HG02588 (cell line): Measurements from ENCODE around the gene MUC22.

Experiments
- ATAC-seq: cut with Tn5 transposase; IDR thresholded peaks from one replicate; pipeline ENCODE4 v1.9.1; 2021; ENCODE audit warnings: mild to moderate bottlenecking, moderate library complexity; ENCODE audit not compliant: unreplicated experiment

Gene MUC22

DNA sequence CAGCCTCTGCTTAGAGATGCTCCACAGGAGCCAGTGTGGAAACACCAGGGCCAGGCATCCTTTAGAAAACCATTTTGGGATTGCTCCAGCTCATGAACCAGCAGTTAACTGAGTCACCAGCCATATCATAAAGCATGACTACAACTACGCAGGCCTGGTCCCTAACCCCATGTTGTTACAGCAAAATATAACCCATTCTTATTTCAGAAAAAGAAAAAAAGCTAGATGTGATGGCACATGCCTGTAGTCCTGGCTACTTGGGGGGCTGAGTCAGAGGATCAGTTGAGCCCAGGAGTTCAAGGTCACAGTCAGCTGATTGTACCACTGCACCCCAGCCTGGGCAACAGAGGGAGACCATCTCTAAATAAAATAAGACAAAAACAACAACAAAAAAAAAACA is 65.3 kb downstream of the MUC22 start:
- ATAC-seq = no peak

GRCh38 chr6:31076611-31077010 is 66.3 kb downstream of the MUC22 start:
- ATAC-seq = no peak

DNA sequence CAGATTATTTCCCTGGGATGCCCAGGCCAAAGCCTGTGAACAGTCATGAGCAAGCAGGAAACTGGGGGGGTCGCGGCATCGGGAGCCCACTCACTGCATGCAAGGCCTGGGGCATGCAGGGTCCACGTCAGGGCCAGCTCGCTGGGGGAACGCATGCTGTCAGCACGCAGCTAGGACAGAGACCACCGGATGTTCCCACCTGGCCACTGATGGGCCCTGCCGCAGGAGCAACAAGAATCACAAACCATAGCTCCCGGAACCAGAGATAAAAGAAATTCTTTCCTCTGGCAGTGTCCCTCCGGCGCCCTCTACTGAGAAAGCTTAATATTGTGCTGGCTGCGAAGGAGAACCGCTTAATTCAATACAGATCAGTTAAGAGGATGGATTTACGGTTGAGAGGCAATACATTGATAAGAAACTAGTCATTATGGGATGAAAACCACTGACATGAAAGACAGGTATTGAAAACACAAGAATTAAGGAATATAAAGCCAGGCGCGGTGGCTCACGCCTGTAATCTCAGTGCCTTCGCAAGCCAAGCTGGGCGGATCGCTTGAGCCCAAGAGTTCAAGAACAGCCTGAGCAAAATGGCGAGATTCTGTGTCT is 69.5 kb downstream of the MUC22 start:
- no peak for ATAC-seq

- ATAC-seq = no peak
These were observed 71.6 kb downstream of the MUC22 start for GRCh38 chr6:31081872-31082271.

GRCh38 chr6:31083742-31084354 is 73.6 kb downstream of the MUC22 start:
- ATAC-seq = no peak
